NB4 (cell line): ENCODE measurements around the gene CCDC39.

Experiments
- MYC ChIP-seq: IDR thresholded peaks from 2 replicates; pipeline ENCODE4 v1.6.1; 2011; ENCODE audit warnings: low read depth, low read length
- POLR2A ChIP-seq: IDR thresholded peaks from 2 replicates; pipeline ENCODE4 v1.6.1; 2011; ENCODE audit warnings: mild to moderate bottlenecking; ENCODE audit not compliant: insufficient read length; ENCODE audit errors: extremely low read depth
- TF ChIP-seq, protein P1 (sequence below): IDR thresholded peaks from one replicate; pipeline ENCODE4 v1.5.1; 2012; ENCODE audit warnings: low read depth, low read length
- TF ChIP-seq, protein P2 (sequence below): IDR thresholded peaks from 2 replicates; pipeline ENCODE4 v1.6.1; 2011; ENCODE audit warnings: low read depth, low read length

DNA sequence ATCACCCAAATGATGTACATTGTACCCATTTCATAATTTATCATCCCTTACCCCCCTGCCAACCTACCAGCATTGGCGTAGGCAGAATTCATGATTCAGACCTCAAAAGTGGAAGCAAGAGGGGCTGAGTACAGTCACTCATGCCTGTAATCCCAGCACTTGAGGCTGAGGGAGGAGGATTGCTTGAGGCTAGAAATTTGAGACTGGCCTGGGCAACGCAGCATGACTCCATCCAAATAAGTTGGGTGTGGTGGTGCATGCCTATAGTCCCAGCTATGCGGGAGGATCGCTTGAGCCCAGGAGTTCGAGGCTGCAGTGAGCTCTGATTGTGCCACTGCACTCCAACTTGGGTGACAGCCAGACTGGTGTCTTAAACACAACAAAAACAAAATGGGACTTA, 66.9 kb downstream of the CCDC39 start:
- TF ChIP-seq, protein P1, sequence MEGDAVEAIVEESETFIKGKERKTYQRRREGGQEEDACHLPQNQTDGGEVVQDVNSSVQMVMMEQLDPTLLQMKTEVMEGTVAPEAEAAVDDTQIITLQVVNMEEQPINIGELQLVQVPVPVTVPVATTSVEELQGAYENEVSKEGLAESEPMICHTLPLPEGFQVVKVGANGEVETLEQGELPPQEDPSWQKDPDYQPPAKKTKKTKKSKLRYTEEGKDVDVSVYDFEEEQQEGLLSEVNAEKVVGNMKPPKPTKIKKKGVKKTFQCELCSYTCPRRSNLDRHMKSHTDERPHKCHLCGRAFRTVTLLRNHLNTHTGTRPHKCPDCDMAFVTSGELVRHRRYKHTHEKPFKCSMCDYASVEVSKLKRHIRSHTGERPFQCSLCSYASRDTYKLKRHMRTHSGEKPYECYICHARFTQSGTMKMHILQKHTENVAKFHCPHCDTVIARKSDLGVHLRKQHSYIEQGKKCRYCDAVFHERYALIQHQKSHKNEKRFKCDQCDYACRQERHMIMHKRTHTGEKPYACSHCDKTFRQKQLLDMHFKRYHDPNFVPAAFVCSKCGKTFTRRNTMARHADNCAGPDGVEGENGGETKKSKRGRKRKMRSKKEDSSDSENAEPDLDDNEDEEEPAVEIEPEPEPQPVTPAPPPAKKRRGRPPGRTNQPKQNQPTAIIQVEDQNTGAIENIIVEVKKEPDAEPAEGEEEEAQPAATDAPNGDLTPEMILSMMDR = no peak
- TF ChIP-seq, protein P2, sequence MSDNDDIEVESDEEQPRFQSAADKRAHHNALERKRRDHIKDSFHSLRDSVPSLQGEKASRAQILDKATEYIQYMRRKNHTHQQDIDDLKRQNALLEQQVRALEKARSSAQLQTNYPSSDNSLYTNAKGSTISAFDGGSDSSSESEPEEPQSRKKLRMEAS = no peak
- TF ChIP-seq POLR2A (no peak), MYC (no peak)
